Activated CD8-positive, alpha-beta memory T cell treated with anti-CD3 and anti-CD28 coated beads, Interleukin-2, amount 50 U/mL, for 48 hours (primary cell): Measurements from ENCODE around the gene GLYATL2.

Experiments used
- DNase-seq: peaks from one replicate; pipeline ENCODE4 v3.0.0-alpha.2; 2020

GLYATL2 gene

DNA sequence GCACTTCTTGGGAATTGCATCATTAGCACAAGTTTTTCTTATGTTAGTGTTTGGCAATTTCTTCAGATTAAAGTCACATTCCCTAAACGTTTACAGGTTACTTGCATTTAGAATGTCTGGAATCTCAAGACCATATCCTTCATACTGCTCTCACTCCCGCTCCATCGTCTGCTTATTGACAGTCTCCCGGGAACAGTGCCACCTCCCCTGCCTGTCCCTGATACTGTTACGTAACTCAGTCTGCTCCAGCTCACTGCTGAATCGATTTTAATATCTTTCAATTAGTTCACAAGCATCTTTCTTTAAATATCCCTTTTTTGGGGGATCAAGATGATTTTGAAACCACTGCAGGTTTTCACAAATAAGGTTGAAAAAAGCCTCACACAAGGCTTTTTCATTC, 48.2 kb downstream of the GLYATL2 start:
- DNase-seq, result no peak

DNA sequence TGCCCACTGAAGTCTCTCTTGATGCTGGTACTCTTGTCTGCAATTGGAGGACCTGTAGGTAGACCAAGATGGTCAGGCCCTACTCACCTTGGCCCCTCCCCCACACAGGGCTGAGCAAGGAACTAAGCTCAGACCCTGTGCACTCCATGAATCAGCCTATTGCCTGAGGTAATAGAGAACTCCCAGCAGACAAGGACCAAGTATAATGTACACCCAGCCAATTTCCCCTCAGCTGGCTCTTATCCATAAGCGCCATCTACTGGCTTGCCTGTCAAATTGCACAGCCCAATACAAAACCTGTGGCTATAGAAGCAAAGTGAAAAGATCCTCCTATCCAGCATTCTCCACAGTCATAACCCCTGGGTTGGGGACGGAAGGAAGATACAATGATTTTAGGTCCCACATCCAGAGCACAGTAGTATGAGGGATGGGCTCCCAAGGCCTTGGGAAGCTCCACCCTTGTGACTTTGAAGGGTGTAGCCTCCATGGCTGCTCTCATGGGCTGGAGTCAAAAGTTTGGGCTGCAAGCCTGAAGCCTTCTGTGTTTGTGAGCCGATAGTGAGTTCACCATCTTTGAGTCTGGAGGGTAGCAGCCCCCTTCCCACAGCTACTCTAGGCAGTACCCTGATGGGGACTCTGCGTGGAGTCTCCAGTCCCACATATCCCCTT, 56.0 kb downstream of the GLYATL2 start:
- no peak for DNase-seq

DNA sequence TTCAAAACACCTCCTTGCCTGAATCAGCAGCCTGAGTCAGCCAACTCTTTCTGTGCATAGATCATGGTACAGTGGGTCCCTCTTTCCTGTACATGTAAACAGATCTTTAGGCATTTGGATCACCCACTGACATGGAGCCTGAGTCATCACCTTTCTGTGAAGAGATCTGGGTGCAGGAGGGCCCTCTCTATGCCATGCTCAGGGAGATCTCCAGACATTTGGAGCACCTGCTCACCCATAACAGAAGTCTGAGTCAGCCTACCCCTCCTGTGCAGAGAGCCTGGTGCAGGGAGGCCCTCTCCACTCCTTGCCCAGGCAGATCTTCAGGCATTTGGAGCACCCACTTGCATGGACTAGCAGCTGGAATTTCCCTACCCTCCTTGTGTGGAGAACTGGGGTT, 56.6 kb downstream of the GLYATL2 start:
- DNase-seq, result no peak

DNA sequence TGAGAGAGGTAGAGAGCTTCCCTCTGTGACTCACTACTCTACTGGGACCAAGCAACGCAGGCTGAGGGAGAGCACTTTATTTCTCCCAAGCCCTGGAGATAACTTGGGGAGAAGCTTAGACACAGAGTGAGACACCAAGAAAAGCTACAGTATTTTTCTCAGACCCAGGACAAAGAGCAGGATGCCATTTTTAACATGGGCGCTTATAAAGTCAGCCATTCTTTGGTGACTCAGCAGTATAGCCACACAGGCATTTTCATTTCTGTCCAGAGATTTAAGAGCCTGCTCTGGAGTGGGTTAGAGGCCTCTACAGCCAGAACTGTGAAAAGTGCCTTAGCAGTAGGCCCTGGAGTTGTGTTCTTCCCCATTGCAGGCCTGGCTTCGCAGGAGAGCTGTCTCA, 57.8 kb downstream of the GLYATL2 start:
- DNase-seq, result no peak

DNA sequence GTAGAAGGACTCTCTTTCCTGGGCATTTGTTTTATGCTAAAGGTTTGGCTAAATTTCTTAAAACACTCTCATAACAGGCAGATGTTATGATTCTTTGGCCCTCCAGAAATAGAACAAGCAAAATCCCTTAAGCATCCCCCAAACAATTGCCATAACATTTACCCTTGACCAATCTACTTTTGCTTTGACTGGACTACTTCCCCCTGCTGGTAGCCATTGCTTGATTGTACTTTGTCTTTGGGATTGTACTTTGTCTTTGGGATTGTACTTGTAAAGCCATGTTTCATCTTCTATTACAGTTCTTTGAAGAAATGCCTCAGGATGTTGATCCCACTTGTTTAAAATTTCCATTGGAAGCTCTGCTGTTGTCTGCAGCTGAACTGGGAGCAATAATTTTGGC, 59.5 kb downstream of the GLYATL2 start:
- DNase-seq, result no peak
